Measurements from ENCODE around the gene BGN.
A peak's percentile ranks its signal among the peaks of the same experiment; 100 is the strongest.

BGN gene

GRCh38 chrX:153537526-153538295 lies 42.9 kb downstream of the BGN start:
- ATAC-seq: peak; percentile 7; the same call in 1 of the 3 replicates
- TF ChIP-seq RARB (CRISPR knock-in tag; IDR thresholded peaks at IDR 0.05): no peak
- no peak for TF ChIP-seq ESRRG (CRISPR knock-in tag; IDR thresholded peaks at IDR 0.05)
- TF ChIP-seq GLIS3 (CRISPR knock-in tag; IDR thresholded peaks at IDR 0.05): no peak
- no peak for TF ChIP-seq SNAI2 (CRISPR knock-in tag; IDR thresholded peaks at IDR 0.05)
- TF ChIP-seq ZNF565 (CRISPR knock-in tag; conservative IDR thresholded peaks at IDR 0.05; ENCODE audit: low read depth): no peak
- no peak for TF ChIP-seq TSHZ2 (CRISPR knock-in tag; IDR thresholded peaks at IDR 0.05)
- no peak for TF ChIP-seq ZNF70 (CRISPR knock-in tag; IDR thresholded peaks at IDR 0.05)
- no peak for TF ChIP-seq CSDC2 (CRISPR knock-in tag; IDR thresholded peaks at IDR 0.05)
- TF ChIP-seq PATZ1 (CRISPR knock-in tag; IDR thresholded peaks at IDR 0.05; ENCODE audit: borderline replicate concordance): no peak
- TF ChIP-seq ZC3H10 (CRISPR knock-in tag; IDR thresholded peaks at IDR 0.05): no peak
- TF ChIP-seq ZFP3 (CRISPR knock-in tag; IDR thresholded peaks at IDR 0.05): no peak
- no peak for TF ChIP-seq ZFP30 (CRISPR knock-in tag; IDR thresholded peaks at IDR 0.05)
- no peak for TF ChIP-seq CSRNP3 (CRISPR knock-in tag; IDR thresholded peaks at IDR 0.05)
- TF ChIP-seq TCF4 (CRISPR knock-in tag; IDR thresholded peaks at IDR 0.05; ENCODE audit: borderline replicate concordance): no peak

DNA sequence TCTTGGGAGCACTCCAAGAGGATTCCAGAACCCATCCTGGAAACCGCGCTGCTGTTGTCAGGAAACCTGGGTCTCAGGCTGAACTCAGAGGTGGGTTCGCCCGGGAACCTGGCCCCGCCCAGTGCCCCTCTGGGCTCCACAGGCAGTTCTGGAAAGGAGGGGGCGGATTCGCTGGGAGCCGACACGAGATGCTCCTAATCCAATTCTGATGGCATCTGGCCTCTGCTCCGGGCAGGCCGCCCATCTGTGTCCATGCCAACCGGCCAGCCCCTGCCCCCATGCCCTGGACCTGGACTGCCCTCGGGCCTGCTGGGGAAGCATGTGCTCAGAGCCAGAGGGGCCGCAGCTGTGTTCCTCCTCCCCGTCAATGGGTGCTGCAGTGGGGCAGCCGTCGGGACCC lies 43.6 kb downstream of the BGN start:
- ATAC-seq: peak; percentile 45
- TF ChIP-seq PATZ1 (CRISPR knock-in tag; IDR thresholded peaks at IDR 0.05; ENCODE audit: borderline replicate concordance): no peak
- TF ChIP-seq ARNTL (CRISPR knock-in tag; IDR thresholded peaks at IDR 0.05; ENCODE audit: borderline replicate concordance, low read depth): no peak
- TF ChIP-seq PPARA (CRISPR knock-in tag; IDR thresholded peaks at IDR 0.05; ENCODE audit: borderline replicate concordance): no peak
- TF ChIP-seq TCF4 (CRISPR knock-in tag; IDR thresholded peaks at IDR 0.05; ENCODE audit: borderline replicate concordance): peak; percentile 22; the same call in 1 of the 2 replicates

GRCh38 chrX:153539171-153539978 lies 44.6 kb downstream of the BGN start:
- no peak for TF ChIP-seq ZNF70 (CRISPR knock-in tag; IDR thresholded peaks at IDR 0.05)
- TF ChIP-seq, protein P1, sequence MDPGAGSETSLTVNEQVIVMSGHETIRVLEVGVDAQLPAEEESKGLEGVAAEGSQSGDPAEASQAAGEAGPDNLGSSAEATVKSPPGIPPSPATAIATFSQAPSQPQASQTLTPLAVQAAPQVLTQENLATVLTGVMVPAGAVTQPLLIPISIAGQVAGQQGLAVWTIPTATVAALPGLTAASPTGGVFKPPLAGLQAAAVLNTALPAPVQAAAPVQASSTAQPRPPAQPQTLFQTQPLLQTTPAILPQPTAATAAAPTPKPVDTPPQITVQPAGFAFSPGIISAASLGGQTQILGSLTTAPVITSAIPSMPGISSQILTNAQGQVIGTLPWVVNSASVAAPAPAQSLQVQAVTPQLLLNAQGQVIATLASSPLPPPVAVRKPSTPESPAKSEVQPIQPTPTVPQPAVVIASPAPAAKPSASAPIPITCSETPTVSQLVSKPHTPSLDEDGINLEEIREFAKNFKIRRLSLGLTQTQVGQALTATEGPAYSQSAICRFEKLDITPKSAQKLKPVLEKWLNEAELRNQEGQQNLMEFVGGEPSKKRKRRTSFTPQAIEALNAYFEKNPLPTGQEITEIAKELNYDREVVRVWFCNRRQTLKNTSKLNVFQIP (CRISPR knock-in tag; IDR thresholded peaks at IDR 0.05; ENCODE audit: borderline replicate concordance, low read depth): no peak
- no peak for TF ChIP-seq ZNF8 (CRISPR knock-in tag; IDR thresholded peaks at IDR 0.05)
- no peak for TF ChIP-seq PATZ1 (CRISPR knock-in tag; IDR thresholded peaks at IDR 0.05; ENCODE audit: borderline replicate concordance)
- TF ChIP-seq TOX (CRISPR knock-in tag; IDR thresholded peaks at IDR 0.05; ENCODE audit: borderline replicate concordance): no peak
- TF ChIP-seq PPARA (CRISPR knock-in tag; IDR thresholded peaks at IDR 0.05; ENCODE audit: borderline replicate concordance): no peak
- no peak for TF ChIP-seq ZC3H10 (CRISPR knock-in tag; IDR thresholded peaks at IDR 0.05)
- no peak for TF ChIP-seq GLIS3 (CRISPR knock-in tag; IDR thresholded peaks at IDR 0.05)
- TF ChIP-seq ZFP30 (CRISPR knock-in tag; IDR thresholded peaks at IDR 0.05): no peak
- no peak for TF ChIP-seq ZNF565 (CRISPR knock-in tag; conservative IDR thresholded peaks at IDR 0.05; ENCODE audit: low read depth)
- TF ChIP-seq SNAI2 (CRISPR knock-in tag; IDR thresholded peaks at IDR 0.05): no peak
- peak; percentile 92 for ATAC-seq

Data from SK-N-SH treated with all-trans-retinoic acid at 6 μM for 48 hours (cell line).